Effector CD8-positive, alpha-beta T cell (primary cell): ENCODE measurements around the gene ME1.

Experiments
- DNase-seq: peaks from one replicate; lab custom pipeline; 2025; lab: John Stamatoyannopoulos, UW

The ME1 gene

DNA sequence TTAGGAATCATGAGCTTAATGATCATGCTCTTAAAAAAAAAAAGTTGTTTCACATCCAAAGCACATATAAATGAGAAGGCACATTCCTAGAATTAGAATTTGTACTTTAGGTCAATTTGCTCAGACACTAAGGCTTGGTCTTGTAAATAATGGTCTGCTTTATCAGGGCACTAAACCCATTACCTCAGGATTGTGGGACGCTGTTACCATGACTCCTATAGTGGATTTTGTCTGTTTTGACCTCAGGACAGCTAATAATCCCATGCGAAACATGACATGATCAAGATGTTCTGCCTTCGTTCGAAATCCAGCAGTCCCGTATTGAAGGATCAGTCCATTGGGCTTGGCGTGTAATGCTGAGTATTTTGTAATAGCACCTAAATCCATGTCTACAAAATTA lies 240.2 kb downstream of the ME1 start:
- no peak for DNase-seq

- no peak for DNase-seq
These were observed 242.3 kb downstream of the ME1 start for GRCh38 chr6:83188501-83188900.

- DNase-seq, result no peak
These were observed 245.8 kb downstream of the ME1 start for GRCh38 chr6:83185096-83185495.

DNA sequence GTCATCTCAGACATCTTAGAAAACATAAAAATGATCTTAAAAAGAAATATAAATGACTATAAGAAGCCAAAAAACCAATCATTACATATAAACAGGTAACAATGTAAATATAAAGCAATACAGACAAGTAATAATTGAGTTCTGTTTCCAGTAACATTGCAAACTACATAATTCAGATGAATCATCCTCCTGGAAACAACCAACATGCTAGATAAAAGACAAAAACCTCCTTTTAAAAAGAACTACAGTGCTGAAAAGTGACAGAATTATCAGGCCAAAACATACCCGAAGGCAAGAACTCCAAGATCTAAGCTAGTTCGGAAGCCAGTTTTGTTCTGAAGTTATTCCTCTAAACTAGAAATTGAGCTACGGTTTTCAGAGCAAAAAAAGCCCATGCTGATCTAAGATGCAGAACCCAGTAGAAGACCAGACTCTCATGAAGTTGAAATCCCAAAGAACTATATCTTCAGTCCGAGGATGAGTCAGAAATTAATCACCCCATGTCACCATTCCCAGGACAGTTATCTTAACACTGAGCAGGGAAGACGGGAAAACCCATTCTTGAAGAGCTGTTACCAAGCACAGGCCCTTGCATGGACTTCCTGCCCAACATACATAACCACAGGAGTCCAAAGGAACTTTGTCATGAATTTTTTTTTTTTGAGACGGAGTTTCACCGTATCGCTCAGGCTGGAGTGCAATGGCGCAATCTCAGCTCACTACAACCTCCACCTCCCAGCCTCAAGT lies 247.6 kb downstream of the ME1 start:
- no peak for DNase-seq

GRCh38 chr6:83182114-83182513 lies 248.7 kb downstream of the ME1 start:
- DNase-seq, result no peak

DNA sequence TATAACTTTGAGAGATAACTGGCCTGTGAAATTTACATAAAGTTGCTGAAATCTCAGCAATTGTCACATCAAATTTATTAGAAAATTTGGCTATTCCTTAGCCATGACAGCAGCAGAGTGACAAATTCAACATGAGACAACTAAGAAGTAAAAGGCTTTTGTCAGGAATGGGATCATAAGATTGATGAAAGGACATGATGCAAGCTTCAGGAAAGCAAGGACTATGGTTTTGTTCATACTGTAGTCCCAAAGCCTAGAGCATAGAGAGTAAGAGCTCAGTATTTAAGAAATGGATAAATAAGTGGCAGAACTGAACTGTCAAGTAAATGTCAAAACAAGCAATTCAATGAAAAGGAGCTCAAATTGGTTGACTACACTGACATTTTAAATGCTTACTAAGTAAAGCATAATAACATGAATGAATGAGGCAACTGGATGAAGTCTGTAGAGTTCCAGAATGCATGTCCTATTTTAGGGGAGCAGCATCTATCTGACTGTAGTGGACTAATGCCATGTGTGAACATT lies 250.4 kb downstream of the ME1 start:
- no peak for DNase-seq

DNA sequence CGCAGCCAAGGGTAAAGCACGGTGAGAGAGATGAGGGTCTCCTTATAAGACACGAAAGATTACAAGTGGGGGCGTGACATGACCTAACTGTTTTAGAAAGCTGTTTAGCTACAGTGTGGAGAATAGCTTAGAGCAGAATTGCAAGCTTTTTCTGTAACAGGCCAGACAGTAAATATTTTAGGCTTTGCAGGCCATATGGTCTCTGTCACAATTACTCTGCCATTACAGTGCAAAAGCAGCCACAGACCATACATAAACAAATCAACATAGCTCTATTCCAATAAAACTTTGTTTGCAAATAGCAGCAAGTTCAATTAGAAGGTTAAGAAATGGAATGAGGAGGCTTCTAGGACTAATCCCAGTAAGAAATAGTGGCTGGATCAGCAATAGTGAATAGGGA lies 254.6 kb downstream of the ME1 start:
- no peak for DNase-seq

DNA sequence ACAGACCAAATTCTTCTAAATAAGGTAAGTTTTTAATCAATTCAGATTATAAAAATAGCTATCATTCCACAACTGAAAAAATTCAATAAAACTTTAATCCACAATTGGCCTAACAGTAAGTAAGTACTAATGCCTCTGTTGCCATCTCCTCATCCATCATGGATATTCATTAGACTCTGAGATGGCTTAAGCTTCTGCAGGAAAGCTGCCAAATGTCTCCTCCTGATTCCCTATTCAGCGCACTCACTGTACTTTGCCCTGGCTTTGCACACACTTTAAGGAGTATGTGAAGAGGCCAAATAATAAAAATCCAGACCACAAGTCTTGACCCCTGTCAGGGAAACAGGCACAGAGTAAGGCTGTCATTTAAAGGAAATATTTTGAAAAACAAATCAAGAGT lies 261.3 kb downstream of the ME1 start:
- no peak for DNase-seq

DNA sequence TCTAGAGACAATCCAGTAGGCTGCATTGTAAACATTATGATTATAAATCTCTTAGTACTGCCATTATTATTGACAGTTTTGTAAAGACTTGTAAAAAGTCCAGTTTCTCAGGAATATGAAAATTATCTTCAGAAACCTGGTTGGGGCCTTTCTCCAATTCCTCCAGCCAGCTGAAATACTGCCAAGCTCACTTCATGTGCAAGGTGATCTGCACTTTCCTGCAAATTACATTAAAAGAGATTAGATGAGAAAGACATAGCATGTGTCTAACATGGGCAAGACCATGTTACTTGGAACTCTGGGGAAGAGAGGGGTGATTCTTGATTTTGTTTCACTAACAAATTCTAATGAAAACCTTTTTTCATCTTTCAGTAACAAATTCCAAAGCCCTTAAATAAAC lies 261.7 kb downstream of the ME1 start:
- DNase-seq, result no peak

DNA sequence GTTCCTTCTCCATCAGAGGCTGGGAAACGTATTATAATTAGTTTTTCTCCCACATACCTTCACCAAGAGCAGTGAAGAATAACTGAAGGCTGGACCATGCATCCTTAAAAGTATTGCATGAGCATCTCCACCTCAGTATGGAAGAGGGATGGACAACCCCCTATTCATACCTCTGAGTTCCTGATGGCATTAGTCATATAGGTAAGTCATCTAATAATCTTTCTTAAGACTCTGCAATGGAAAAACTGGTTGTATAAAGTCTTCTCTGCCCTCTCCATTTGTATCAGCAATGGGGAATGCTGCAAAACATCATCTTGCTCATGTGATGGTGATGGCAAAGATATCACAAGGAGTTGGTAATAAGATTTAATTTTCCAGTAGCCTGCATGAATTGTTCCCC lies 262.3 kb downstream of the ME1 start:
- no peak for DNase-seq

GRCh38 chr6:83167726-83168278 lies 263.0 kb downstream of the ME1 start:
- DNase-seq, result no peak
